Spleen (tissue), 11 donors: ENCODE results near the gene PBX1. TPM values are rescaled to one million over a fixed set of nuclear protein-coding genes. Genes with fewer than 3 reads are reported as not detected.
"Not testable (repeated sequence)": the region's sequence is repeated elsewhere in the genome, so short reads cannot be mapped to it uniquely, and the experiment has no call there.

ENCODE experiments used
- DNase-seq: peaks from one replicate; pipeline ENCODE4 v3.0.0-alpha.2; 2020
- H3K27ac ChIP-seq, 8 donors: fragments of 200-600 bp; sonication (generic) in 7 of 8; 1 replicate in 4 of 8; 2 replicates in 4 of 8; pipeline versions ENCODE4 v1.5.0 to v1.8.0; 2016 to 2021; ENCODE audit warnings: inconsistent platforms in 4 of 8, mild to moderate bottlenecking in 4 of 8, moderate library complexity in 1 of 8
- H3K27me3 ChIP-seq, 7 donors: fragments of 200-600 bp; sonication (generic) in 6 of 7; replicated peaks in 1 of 7; 1 replicate in 4 of 7; 2 replicates in 3 of 7; pipeline versions ENCODE4 v1.5.0 to v1.8.0; 2016 to 2021; ENCODE audit warnings: inconsistent platforms in 3 of 7, mild to moderate bottlenecking in 1 of 7
- H3K36me3 ChIP-seq, 6 donors: fragments of 200-600 bp; sonication (generic) in 5 of 6; 1 replicate in 4 of 6; 2 replicates in 2 of 6; pipeline versions ENCODE4 v1.5.0 to v1.8.0; 2016 to 2021; ENCODE audit warnings: inconsistent platforms in 2 of 6
- H3K4me1 ChIP-seq, 6 donors: fragments of 200-600 bp; sonication (generic) in 5 of 6; 1 replicate in 3 of 6; 2 replicates in 3 of 6; pipeline versions ENCODE4 v1.5.0 to v1.8.0; 2016 to 2021; ENCODE audit warnings: inconsistent platforms in 3 of 6
- H3K4me3 ChIP-seq, 8 donors: fragments of 200-600 bp; sonication (generic) in 7 of 8; 1 replicate in 4 of 8; 2 replicates in 4 of 8; pipeline versions ENCODE4 v1.5.0 to v1.8.0; 2016 to 2021; ENCODE audit warnings: inconsistent platforms in 4 of 8, mild to moderate bottlenecking in 4 of 8, moderate library complexity in 2 of 8
- H3K9me3 ChIP-seq, 8 donors: fragments of 200-600 bp; sonication (generic) in 7 of 8; 1 replicate in 4 of 8; 2 replicates in 4 of 8; pipeline versions ENCODE4 v1.5.0 to v1.8.0; 2016 to 2021; ENCODE audit warnings: inconsistent platforms in 4 of 8
- CTCF ChIP-seq, 11 experiments: fragments of 200-600 bp in 7 of 11; fragments of 450-650 bp in 4 of 11; sonication (generic) in 4 of 11; IDR thresholded peaks in 8 of 11; conservative IDR thresholded peaks in 3 of 11; 1 replicate in 7 of 11; 2 replicates in 4 of 11; pipeline versions ENCODE4 v1.4.0 to v1.8.0; 2016 to 2021; ENCODE audit warnings: antibody characterized with exemption in 11 of 11, inconsistent platforms in 4 of 11, mild to moderate bottlenecking in 1 of 11
- POLR2A ChIP-seq, 3 donors: fragments of 450-650 bp; IDR thresholded peaks; one replicate each; pipeline ENCODE4 v1.5.1; 2017; ENCODE audit warnings: antibody characterized with exemption in 3 of 3, mild to moderate bottlenecking in 1 of 3
- POLR2AphosphoS5 ChIP-seq, 3 donors: sonication (generic); formaldehyde crosslinking; IDR thresholded peaks; one replicate each; pipeline ENCODE4 v1.5.1; 2017; ENCODE audit warnings: antibody characterized with exemption in 3 of 3
- WGBS, 5 donors: extraction: QIAGEN DNeasy Blood & Tissue Kit in 3 of 5; methylation state at CpG; one replicate each; pipeline versions ENCODE4 v1.1.5 to v1.1.7; 2013 to 2018; 5-methylcytosine and 5-hydroxymethylcytosine counted together
- intact Hi-C: fragments of 100-400 bp; cut with DNase I; formaldehyde crosslinking; loops from one replicate; pipeline ENCODE4 v1.15.0; 2023; ENCODE audit warnings: low total_unique reads
- polyA plus RNA-seq, 3 donors: library from polyadenylated mRNA; stranded (reverse); fragments of 200-250 nt; gene quantifications; one replicate each; pipeline ENCODE4 v1.2.1, GENCODE V29; 2013
- total RNA-seq, 7 donors: library from RNA; depleted of rRNA in 3 of 7; stranded (reverse); fragments of >200 nt in 3 of 7; fragmentation: NEBNext Ultra II Directional in 4 of 7; extraction: Animal tissue kit (Norgen Biotek cat#: 25700) in 4 of 7; gene quantifications; one replicate each; pipeline versions ENCODE4 v1.1.0 to v1.2.1, GENCODE V29; 2016 to 2021
- donor health status: healthy with polysubstance abuse.
- donor health status: DM: no; HTN: no; CAD: no; lungs with moderate emphysema.
- donor health status: DM: no; HTN: no; CAD: no.
- donor health status: Bipolar disorder and iron deficiency.
- donor health status: healthy.
- donor health status: DM: no; HTN: no; CAD: no.
- donor health status: DM: yes; HTN: yes; CAD: no.

Gene PBX1
- total and polyA plus RNA-seq, 10 donors = 3.4 to 79.5 (median 31.8) TPM

GRCh38 chr1:164602480-164603093 lies 43.6 kb downstream of the PBX1 start:
- no peak for DNase-seq
- H3K9me3 ChIP-seq = no peaks in the 10 kb centered on the region
- TF ChIP-seq POLR2AphosphoS5 (IDR thresholded peaks at IDR 0.05) = no peak
- TF ChIP-seq CTCF (IDR thresholded peaks at IDR 0.05 in 8 of 11, conservative IDR thresholded peaks at IDR 0.05 in 3 of 11) = no peak
- TF ChIP-seq POLR2A (IDR thresholded peaks at IDR 0.05) = no peak
- peak overlapping the region in 2 of 8 donors; percentile 13 to 25 for H3K27ac ChIP-seq
- intact Hi-C loops = no loop called here
- no peaks in the 10 kb centered on the region for H3K36me3 ChIP-seq
- no peak overlapping the region for H3K4me3 ChIP-seq
- 11 to 32% (median 15%) methylated on average over 10 of the region's 10 CpGs for WGBS, 5 donors
- H3K4me1 ChIP-seq = peaks cover 0 to 19% (median 8%) of the 10 kb centered on the region in 6 donors
- no peaks in the 10 kb centered on the region for H3K27me3 ChIP-seq

- H3K4me1 ChIP-seq = peaks cover 0 to 21% (median 8%) of the 10 kb centered on the region in 6 donors
- H3K27ac ChIP-seq, H3K36me3 ChIP-seq, H3K27me3 ChIP-seq, H3K4me3 ChIP-seq, H3K9me3 ChIP-seq, DNase-seq, intact Hi-C loops: not testable (repeated sequence)
- WGBS, 5 donors = 84 to 95% (median 87%) methylated on average over 4 of the region's 4 CpGs
Observed at GRCh38 chr1:164603805-164604204, 44.8 kb downstream of the PBX1 start.

- H3K27ac ChIP-seq = no peak overlapping the region
- DNase-seq = no peak
- no peaks in the 10 kb centered on the region for H3K36me3 ChIP-seq
- intact Hi-C loops = no loop called here
- H3K9me3 ChIP-seq = no peaks in the 10 kb centered on the region
- WGBS, 5 donors = 68 to 94% (median 86%) methylated on average over 2 of the region's 2 CpGs
- H3K4me1 ChIP-seq = peaks cover 0 to 23% (median 14%) of the 10 kb centered on the region in 6 donors
- no peak for TF ChIP-seq CTCF (IDR thresholded peaks at IDR 0.05 in 8 of 11, conservative IDR thresholded peaks at IDR 0.05 in 3 of 11)
- no peak for TF ChIP-seq POLR2AphosphoS5 (IDR thresholded peaks at IDR 0.05)
- TF ChIP-seq POLR2A (IDR thresholded peaks at IDR 0.05) = no peak
- H3K4me3 ChIP-seq = no peak overlapping the region
- no peaks in the 10 kb centered on the region for H3K27me3 ChIP-seq
Observed at GRCh38 chr1:164604541-164604940, 45.6 kb downstream of the PBX1 start.

- Histone ChIP-seq H3K27ac (no peak overlapping the region), H3K36me3 (no peaks in the 10 kb centered on the region), H3K9me3 (no peaks in the 10 kb centered on the region), H3K4me1 (peaks cover 0 to 23% (median 14%) of the 10 kb centered on the region in 6 donors), H3K4me3 (no peak overlapping the region), H3K27me3 (no peaks in the 10 kb centered on the region)
- TF ChIP-seq CTCF (IDR thresholded peaks at IDR 0.05 in 8 of 11, conservative IDR thresholded peaks at IDR 0.05 in 3 of 11) (no peak), POLR2AphosphoS5 (IDR thresholded peaks at IDR 0.05) (no peak), POLR2A (IDR thresholded peaks at IDR 0.05) (no peak)
- no peak for DNase-seq
- intact Hi-C loops = no loop called here
- 85 to 98% (median 92%) methylated on average over 3 of the region's 3 CpGs for WGBS, 5 donors
Observed at GRCh38 chr1:164605254-164606091, 46.5 kb downstream of the PBX1 start.
